Measurements from ENCODE around the gene KBTBD3. TPM values are rescaled to one million over a fixed set of nuclear protein-coding genes. Genes with fewer than 3 reads are reported as not detected.
A peak's percentile ranks its signal among the peaks of the same experiment; 100 is the strongest.

Gene KBTBD3
- polyA plus RNA-seq, result 10 to 100 TPM in 2 of 3 donors, 1 to 10 TPM in 1; 8.5 to 15.5 (median 11.7) TPM

GRCh38 chr11:106076919-106077608, at the start of gene KBTBD3:
Gene KBTBD3 (minus strand): TSS chr11:106077347. CDS start chr11:106059097, 18,250 bp downstream.
- Mint-ChIP-seq H3K4me1 (peaks cover 47 to 68% of the 10 kb centered on the region in 2 donors), H3K4me3 (peak within 1 kb of the TSS; percentile 98 to 99 (median 99)), H3K9me3 (no peaks in the 10 kb centered on the region), H3K36me3 (peaks cover 0 to 23% (median 7%) of the 10 kb centered on the region in 3 donors), H3K27me3 (ENCODE audit: low read depth in 3 of 3) (peaks cover 9 to 11% (median 10%) of the 10 kb centered on the region in 3 donors), H3K27ac (peak within 1 kb of the TSS; percentile 92 to 99 (median 99))
- DNase-seq, result peak; percentile 98

GRCh38 chr11:106121570-106122320, 44.6 kb upstream of the KBTBD3 start:
- Mint-ChIP-seq H3K4me1 (no peaks in the 10 kb centered on the region), H3K36me3 (no peaks in the 10 kb centered on the region), H3K9me3 (peaks cover 0 to 9% (median 2%) of the 10 kb centered on the region in 6 donors), H3K27ac (no peak overlapping the region), H3K4me3 (no peak overlapping the region), H3K27me3 (ENCODE audit: low read depth in 3 of 3) (peaks cover 0 to 10% (median 5%) of the 10 kb centered on the region in 3 donors)
- DNase-seq, result no peak

- Mint-ChIP-seq H3K27ac (no peak overlapping the region), H3K9me3 (no peaks in the 10 kb centered on the region), H3K4me3 (no peak overlapping the region), H3K27me3 (ENCODE audit: low read depth in 3 of 3) (peaks cover 0 to 6% (median 2%) of the 10 kb centered on the region in 3 donors), H3K4me1 (no peaks in the 10 kb centered on the region), H3K36me3 (peaks cover 0 to 5% (median 0%) of the 10 kb centered on the region in 3 donors)
- no peak for DNase-seq
These were observed 28.8 kb upstream of the KBTBD3 start for GRCh38 chr11:106105986-106106385.

- H3K9me3 Mint-ChIP-seq, result no peaks in the 10 kb centered on the region
- H3K4me3 Mint-ChIP-seq, result no peak overlapping the region
- H3K27me3 Mint-ChIP-seq (ENCODE audit: low read depth in 3 of 3), result peaks cover 0 to 2% (median 0%) of the 10 kb centered on the region in 3 donors
- H3K4me1 Mint-ChIP-seq, result no peaks in the 10 kb centered on the region
- no peak for DNase-seq
- peaks cover 13 to 18% (median 18%) of the 10 kb centered on the region in 3 donors for H3K36me3 Mint-ChIP-seq
- H3K27ac Mint-ChIP-seq, result no peak overlapping the region
These were observed 24.7 kb upstream of the KBTBD3 start for GRCh38 chr11:106101819-106102218.

GRCh38 chr11:106101370-106101769, 24.2 kb upstream of the KBTBD3 start:
- H3K4me3 Mint-ChIP-seq, result no peak overlapping the region
- no peaks in the 10 kb centered on the region for H3K4me1 Mint-ChIP-seq
- peaks cover 18 to 22% (median 18%) of the 10 kb centered on the region in 3 donors for H3K36me3 Mint-ChIP-seq
- no peaks in the 10 kb centered on the region for H3K9me3 Mint-ChIP-seq
- no peak for DNase-seq
- peaks cover 0 to 2% (median 0%) of the 10 kb centered on the region in 3 donors for H3K27me3 Mint-ChIP-seq (ENCODE audit: low read depth in 3 of 3)
- H3K27ac Mint-ChIP-seq, result no peak overlapping the region

- no peaks in the 10 kb centered on the region for H3K4me1 Mint-ChIP-seq
- H3K4me3 Mint-ChIP-seq, result no peak overlapping the region
- H3K9me3 Mint-ChIP-seq, result no peaks in the 10 kb centered on the region
- H3K36me3 Mint-ChIP-seq, result peaks cover 18 to 38% (median 31%) of the 10 kb centered on the region in 3 donors
- no peak for DNase-seq
- peaks cover 0 to 2% (median 0%) of the 10 kb centered on the region in 3 donors for H3K27me3 Mint-ChIP-seq (ENCODE audit: low read depth in 3 of 3)
- H3K27ac Mint-ChIP-seq, result peak overlapping the region in 1 of 6 donors; percentile 19
These were observed 21.9 kb upstream of the KBTBD3 start for GRCh38 chr11:106098893-106099553.

- H3K4me3 Mint-ChIP-seq, result no peak overlapping the region
- H3K36me3 Mint-ChIP-seq, result peaks cover 7 to 36% (median 32%) of the 10 kb centered on the region in 3 donors
- no peaks in the 10 kb centered on the region for H3K9me3 Mint-ChIP-seq
- no peak for DNase-seq
- peak overlapping the region in 2 of 6 donors; percentile 11 to 72 for H3K27ac Mint-ChIP-seq
- no peaks in the 10 kb centered on the region for H3K27me3 Mint-ChIP-seq (ENCODE audit: low read depth in 3 of 3)
- H3K4me1 Mint-ChIP-seq, result peaks cover 14 to 36% of the 10 kb centered on the region in 2 donors
These were observed 15.3 kb upstream of the KBTBD3 start for GRCh38 chr11:106092446-106092845.

- peaks cover 6 to 28% (median 25%) of the 10 kb centered on the region in 3 donors for H3K36me3 Mint-ChIP-seq
- H3K9me3 Mint-ChIP-seq, result no peaks in the 10 kb centered on the region
- no peak overlapping the region for H3K4me3 Mint-ChIP-seq
- no peak for DNase-seq
- H3K4me1 Mint-ChIP-seq, result peaks cover 18 to 43% of the 10 kb centered on the region in 2 donors
- no peaks in the 10 kb centered on the region for H3K27me3 Mint-ChIP-seq (ENCODE audit: low read depth in 3 of 3)
- peak overlapping the region in 3 of 6 donors; percentile 8 to 54 (median 17) for H3K27ac Mint-ChIP-seq
These were observed 14.5 kb upstream of the KBTBD3 start for GRCh38 chr11:106091480-106092123.

GRCh38 chr11:106088896-106089295, 11.7 kb upstream of the KBTBD3 start:
- no peak overlapping the region for H3K4me3 Mint-ChIP-seq
- no peaks in the 10 kb centered on the region for H3K9me3 Mint-ChIP-seq
- DNase-seq, result no peak
- H3K36me3 Mint-ChIP-seq, result peaks cover 6 to 12% (median 8%) of the 10 kb centered on the region in 3 donors
- no peaks in the 10 kb centered on the region for H3K27me3 Mint-ChIP-seq (ENCODE audit: low read depth in 3 of 3)
- peaks cover 32 to 61% of the 10 kb centered on the region in 2 donors for H3K4me1 Mint-ChIP-seq
- peak overlapping the region in 1 of 6 donors; percentile 41 for H3K27ac Mint-ChIP-seq

GRCh38 chr11:106087815-106088435, 10.8 kb upstream of the KBTBD3 start:
- Mint-ChIP-seq H3K36me3 (peaks cover 6 to 12% (median 8%) of the 10 kb centered on the region in 3 donors), H3K9me3 (no peaks in the 10 kb centered on the region), H3K27me3 (ENCODE audit: low read depth in 3 of 3) (no peaks in the 10 kb centered on the region), H3K4me1 (peaks cover 33 to 70% of the 10 kb centered on the region in 2 donors), H3K27ac (peak overlapping the region in 2 of 6 donors; percentile 3 to 52), H3K4me3 (peak overlapping the region in 2 of 5 donors; percentile 8 to 26)
- DNase-seq, result peak; percentile 9 to 21 (median 11)

GRCh38 chr11:106086850-106087249, 9.7 kb upstream of the KBTBD3 start:
- H3K9me3 Mint-ChIP-seq, result no peaks in the 10 kb centered on the region
- peaks cover 0 to 15% (median under 1%) of the 10 kb centered on the region in 3 donors for H3K36me3 Mint-ChIP-seq
- no peak overlapping the region for H3K4me3 Mint-ChIP-seq
- H3K27me3 Mint-ChIP-seq (ENCODE audit: low read depth in 3 of 3), result no peaks in the 10 kb centered on the region
- DNase-seq, result no peak
- H3K27ac Mint-ChIP-seq, result peak overlapping the region; percentile 15 to 81 (median 24)
- H3K4me1 Mint-ChIP-seq, result peaks cover 36 to 80% of the 10 kb centered on the region in 2 donors

- Mint-ChIP-seq H3K9me3 (no peaks in the 10 kb centered on the region), H3K4me1 (peaks cover 42 to 84% of the 10 kb centered on the region in 2 donors), H3K27me3 (ENCODE audit: low read depth in 3 of 3) (no peaks in the 10 kb centered on the region), H3K36me3 (peaks cover 0 to 12% (median 1%) of the 10 kb centered on the region in 3 donors), H3K27ac (peak overlapping the region in 5 of 6 donors; percentile 2 to 81 (median 26)), H3K4me3 (no peak overlapping the region)
- DNase-seq, result no peak
These were observed 9.0 kb upstream of the KBTBD3 start for GRCh38 chr11:106086135-106086534.

- Mint-ChIP-seq H3K36me3 (peaks cover 0 to 18% (median 7%) of the 10 kb centered on the region in 3 donors), H3K9me3 (no peaks in the 10 kb centered on the region), H3K27me3 (ENCODE audit: low read depth in 3 of 3) (peaks cover 5 to 10% (median 7%) of the 10 kb centered on the region in 3 donors), H3K4me3 (no peak overlapping the region), H3K27ac (peak overlapping the region in 1 of 6 donors; percentile 20), H3K4me1 (peaks cover 52 to 82% of the 10 kb centered on the region in 2 donors)
- no peak for DNase-seq
These were observed 4.9 kb upstream of the KBTBD3 start for GRCh38 chr11:106082096-106082495.
